Loucy (cell line): Measurements from ENCODE around the gene COLGALT1.

ENCODE experiments used
- EZH2phosphoT487 ChIP-seq: fragments of 200-600 bp; IDR thresholded peaks from 2 replicates; pipeline ENCODE4 v1.6.1; 2018; ENCODE audit warnings: antibody characterized with exemption, mild to moderate bottlenecking, moderate library complexity, borderline replicate concordance
- TF ChIP-seq, protein P1 (sequence below): fragments of 200-600 bp; sonication (generic); conservative IDR thresholded peaks from 2 replicates; pipeline ENCODE4 v1.5.1; 2014; ENCODE audit warnings: mild to moderate bottlenecking, antibody characterized with exemption, low read length

DNA sequence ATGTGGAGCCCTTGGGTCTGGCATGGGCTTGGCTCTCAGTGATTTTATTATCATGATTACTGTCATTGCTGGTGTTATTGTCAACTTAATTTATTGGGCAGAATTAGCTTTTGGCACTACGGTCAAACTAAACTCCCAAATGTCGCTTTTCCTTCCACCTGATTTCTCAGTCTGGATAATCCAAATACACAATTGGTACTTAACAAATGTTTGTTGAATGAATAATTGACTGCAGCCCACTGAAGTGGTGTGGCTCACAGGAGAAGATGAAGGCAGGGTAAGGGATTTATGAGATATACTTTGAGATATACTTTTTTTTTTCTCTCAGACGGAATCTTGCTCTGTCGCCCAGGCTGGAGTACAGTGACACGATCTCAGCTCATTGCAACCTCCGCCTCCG is 1.5 kb downstream of the COLGALT1 start:
- TF ChIP-seq, protein P1, sequence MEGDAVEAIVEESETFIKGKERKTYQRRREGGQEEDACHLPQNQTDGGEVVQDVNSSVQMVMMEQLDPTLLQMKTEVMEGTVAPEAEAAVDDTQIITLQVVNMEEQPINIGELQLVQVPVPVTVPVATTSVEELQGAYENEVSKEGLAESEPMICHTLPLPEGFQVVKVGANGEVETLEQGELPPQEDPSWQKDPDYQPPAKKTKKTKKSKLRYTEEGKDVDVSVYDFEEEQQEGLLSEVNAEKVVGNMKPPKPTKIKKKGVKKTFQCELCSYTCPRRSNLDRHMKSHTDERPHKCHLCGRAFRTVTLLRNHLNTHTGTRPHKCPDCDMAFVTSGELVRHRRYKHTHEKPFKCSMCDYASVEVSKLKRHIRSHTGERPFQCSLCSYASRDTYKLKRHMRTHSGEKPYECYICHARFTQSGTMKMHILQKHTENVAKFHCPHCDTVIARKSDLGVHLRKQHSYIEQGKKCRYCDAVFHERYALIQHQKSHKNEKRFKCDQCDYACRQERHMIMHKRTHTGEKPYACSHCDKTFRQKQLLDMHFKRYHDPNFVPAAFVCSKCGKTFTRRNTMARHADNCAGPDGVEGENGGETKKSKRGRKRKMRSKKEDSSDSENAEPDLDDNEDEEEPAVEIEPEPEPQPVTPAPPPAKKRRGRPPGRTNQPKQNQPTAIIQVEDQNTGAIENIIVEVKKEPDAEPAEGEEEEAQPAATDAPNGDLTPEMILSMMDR = no peak
- TF ChIP-seq EZH2phosphoT487 = no peak
